ENCODE results near the gene MOSPD2.

MOSPD2 gene

GRCh38 chrX:14916017-14916674 is 42.9 kb downstream of the MOSPD2 start:
- DNase-seq: no peak

GRCh38 chrX:14919407-14919806 is 46.2 kb downstream of the MOSPD2 start:
- no peak for DNase-seq

- no peak for DNase-seq
Measured at GRCh38 chrX:14920196-14920595, 47.0 kb downstream of the MOSPD2 start.

GRCh38 chrX:14922437-14922836 is 49.2 kb downstream of the MOSPD2 start:
- DNase-seq: no peak

GRCh38 chrX:14923761-14924160 is 50.5 kb downstream of the MOSPD2 start:
- no peak for DNase-seq

GRCh38 chrX:14926471-14926870 is 53.2 kb downstream of the MOSPD2 start:
- no peak for DNase-seq

- no peak for DNase-seq
Measured at GRCh38 chrX:14927401-14927800, 54.2 kb downstream of the MOSPD2 start.

- no peak for DNase-seq
Measured at GRCh38 chrX:14930663-14931062, 57.4 kb downstream of the MOSPD2 start.

GRCh38 chrX:14932136-14932535 is 58.9 kb downstream of the MOSPD2 start:
- no peak for DNase-seq

GRCh38 chrX:14934423-14934822 is 61.2 kb downstream of the MOSPD2 start:
- DNase-seq: no peak

- no peak for DNase-seq
Measured at GRCh38 chrX:14936561-14936960, 63.3 kb downstream of the MOSPD2 start.

- no peak for DNase-seq
Measured at GRCh38 chrX:14939644-14940043, 66.4 kb downstream of the MOSPD2 start.

GRCh38 chrX:14941301-14941700 is 68.1 kb downstream of the MOSPD2 start:
- no peak for DNase-seq

- DNase-seq: no peak
Measured at GRCh38 chrX:14942341-14942740, 69.1 kb downstream of the MOSPD2 start.

- no peak for DNase-seq
Measured at GRCh38 chrX:14943962-14944361, 70.7 kb downstream of the MOSPD2 start.

GRCh38 chrX:14946606-14947155 is 73.5 kb downstream of the MOSPD2 start:
- no peak for DNase-seq

GRCh38 chrX:14948691-14949090 is 75.5 kb downstream of the MOSPD2 start:
- DNase-seq: no peak

- DNase-seq: no peak
Measured at GRCh38 chrX:14956813-14957582, 83.8 kb downstream of the MOSPD2 start.

GRCh38 chrX:14963447-14964236 is 90.4 kb downstream of the MOSPD2 start:
- DNase-seq: no peak

GRCh38 chrX:14964500-14964899 is 91.3 kb downstream of the MOSPD2 start:
- no peak for DNase-seq
